ENCODE results near the gene OLFML1. TPM values are rescaled to one million over a fixed set of nuclear protein-coding genes. Genes with fewer than 3 reads are reported as not detected.

Gene OLFML1
- total RNA-seq, 1 donor from 2014 or later, result not detected

- Mint-ChIP-seq H3K4me3 (ENCODE audit: unreplicated experiment) (no peak overlapping the region), H3K27ac (ENCODE audit: unreplicated experiment) (no peak overlapping the region), H3K9me3 (ENCODE audit: unreplicated experiment) (no peaks in the 10 kb centered on the region), H3K27me3 (ENCODE audit: low read depth, unreplicated experiment) (peaks cover 4% of the 10 kb centered on the region), H3K36me3 (ENCODE audit: low read depth, unreplicated experiment) (no peaks in the 10 kb centered on the region), H3K4me1 (ENCODE audit: low read depth, unreplicated experiment) (no peaks in the 10 kb centered on the region)
- H2AFZ ChIP-seq (ENCODE audit: low read depth, low read length), result no peak overlapping the region
- no peak for DNase-seq (ENCODE audit: low read depth)
- H3K79me2 ChIP-seq (ENCODE audit: insufficient read depth, low read length), result no peaks in the 10 kb centered on the region
- no peaks in the 10 kb centered on the region for H3K27me3 ChIP-seq (ENCODE audit: insufficient read depth, low read length)
- no peaks in the 10 kb centered on the region for H4K20me1 ChIP-seq (ENCODE audit: insufficient read depth, low read length)
- no peak for FAIRE-seq
- H3K4me3 ChIP-seq (ENCODE audit: insufficient read depth, low read depth, low read length), result no peak overlapping the region
- TF ChIP-seq CTCF (IDR thresholded peaks at IDR 0.05; ENCODE audit: insufficient read depth, low read depth, low read length), result no peak
- TF ChIP-seq EZH2 (IDR thresholded peaks at IDR 0.05; ENCODE audit: insufficient read depth, low read length), result no peak
- no peak overlapping the region for H3K9ac ChIP-seq (ENCODE audit: low read length)
- no peak overlapping the region for H3K27ac ChIP-seq (ENCODE audit: low read depth, low read length)
- H3K4me2 ChIP-seq (ENCODE audit: low read length), result no peak overlapping the region
- no peaks in the 10 kb centered on the region for H3K9me3 ChIP-seq (ENCODE audit: insufficient read depth, low read depth, low read length)
- H3K4me1 ChIP-seq (ENCODE audit: insufficient read depth, low read length), result no peaks in the 10 kb centered on the region
- no peaks in the 10 kb centered on the region for H3K36me3 ChIP-seq (ENCODE audit: insufficient read depth, low read length)
Measured at GRCh38 chr11:7490535-7490934, 5.2 kb downstream of the OLFML1 start.

GRCh38 chr11:7492253-7492652 lies 6.9 kb downstream of the OLFML1 start:
- no peaks in the 10 kb centered on the region for H3K9me3 ChIP-seq (ENCODE audit: insufficient read depth, low read depth, low read length)
- no peaks in the 10 kb centered on the region for H3K4me1 ChIP-seq (ENCODE audit: insufficient read depth, low read length)
- FAIRE-seq (no peak), DNase-seq (ENCODE audit: low read depth) (no peak)
- H3K4me3 ChIP-seq (ENCODE audit: insufficient read depth, low read depth, low read length), result no peak overlapping the region
- Mint-ChIP-seq H3K4me3 (ENCODE audit: unreplicated experiment) (no peak overlapping the region), H3K27ac (ENCODE audit: unreplicated experiment) (no peak overlapping the region), H3K9me3 (ENCODE audit: unreplicated experiment) (no peaks in the 10 kb centered on the region), H3K27me3 (ENCODE audit: low read depth, unreplicated experiment) (peaks cover 4% of the 10 kb centered on the region), H3K4me1 (ENCODE audit: low read depth, unreplicated experiment) (no peaks in the 10 kb centered on the region), H3K36me3 (ENCODE audit: low read depth, unreplicated experiment) (no peaks in the 10 kb centered on the region)
- no peaks in the 10 kb centered on the region for H3K27me3 ChIP-seq (ENCODE audit: insufficient read depth, low read length)
- no peaks in the 10 kb centered on the region for H4K20me1 ChIP-seq (ENCODE audit: insufficient read depth, low read length)
- no peak overlapping the region for H3K27ac ChIP-seq (ENCODE audit: low read depth, low read length)
- no peak for TF ChIP-seq CTCF (IDR thresholded peaks at IDR 0.05; ENCODE audit: insufficient read depth, low read depth, low read length)
- TF ChIP-seq EZH2 (IDR thresholded peaks at IDR 0.05; ENCODE audit: insufficient read depth, low read length), result no peak
- no peak overlapping the region for H2AFZ ChIP-seq (ENCODE audit: low read depth, low read length)
- H3K79me2 ChIP-seq (ENCODE audit: insufficient read depth, low read length), result no peaks in the 10 kb centered on the region
- no peak overlapping the region for H3K9ac ChIP-seq (ENCODE audit: low read length)
- H3K4me2 ChIP-seq (ENCODE audit: low read length), result no peak overlapping the region
- H3K36me3 ChIP-seq (ENCODE audit: insufficient read depth, low read length), result no peaks in the 10 kb centered on the region

GRCh38 chr11:7493670-7494069 lies 8.4 kb downstream of the OLFML1 start:
- TF ChIP-seq EZH2 (IDR thresholded peaks at IDR 0.05; ENCODE audit: insufficient read depth, low read length) (no peak), CTCF (IDR thresholded peaks at IDR 0.05; ENCODE audit: insufficient read depth, low read depth, low read length) (no peak)

More at GRCh38 chr11:7493670-7494069, 8.4 kb downstream of the OLFML1 start:
- FAIRE-seq, result no peak
- Mint-ChIP-seq H3K4me1 (ENCODE audit: low read depth, unreplicated experiment) (no peaks in the 10 kb centered on the region), H3K36me3 (ENCODE audit: low read depth, unreplicated experiment) (no peaks in the 10 kb centered on the region), H3K4me3 (ENCODE audit: unreplicated experiment) (no peak overlapping the region), H3K27ac (ENCODE audit: unreplicated experiment) (no peak overlapping the region), H3K9me3 (ENCODE audit: unreplicated experiment) (no peaks in the 10 kb centered on the region), H3K27me3 (ENCODE audit: low read depth, unreplicated experiment) (peaks cover 4% of the 10 kb centered on the region)
- Histone ChIP-seq H3K4me2 (ENCODE audit: low read length) (no peak overlapping the region), H3K27ac (ENCODE audit: low read depth, low read length) (no peak overlapping the region), H2AFZ (ENCODE audit: low read depth, low read length) (no peak overlapping the region), H3K79me2 (ENCODE audit: insufficient read depth, low read length) (no peaks in the 10 kb centered on the region), H3K36me3 (ENCODE audit: insufficient read depth, low read length) (no peaks in the 10 kb centered on the region), H4K20me1 (ENCODE audit: insufficient read depth, low read length) (no peaks in the 10 kb centered on the region), H3K27me3 (ENCODE audit: insufficient read depth, low read length) (no peaks in the 10 kb centered on the region), H3K9me3 (ENCODE audit: insufficient read depth, low read depth, low read length) (no peaks in the 10 kb centered on the region), H3K9ac (ENCODE audit: low read length) (no peak overlapping the region), H3K4me1 (ENCODE audit: insufficient read depth, low read length) (no peaks in the 10 kb centered on the region), H3K4me3 (ENCODE audit: insufficient read depth, low read depth, low read length) (no peak overlapping the region)
- DNase-seq (ENCODE audit: low read depth), result no peak
